Astrocyte (in vitro differentiated cells and primary cell): ENCODE results near the gene CREB5. TPM values are rescaled to one million over a fixed set of nuclear protein-coding genes. Genes with fewer than 3 reads are reported as not detected.

Source experiments
- DNase-seq: peaks from one replicate; pipeline ENCODE4 v3.0.0-alpha.2; 2010; ENCODE audit warnings: low read depth
- FAIRE-seq: peaks from 2 replicates; lab custom pipeline; 2011; peaks lifted over from hg19 to GRCh38; lab: Jason Lieb, UNC
- H2AFZ ChIP-seq: 2 replicates; pipeline ENCODE4 v1.6.0; 2012; ENCODE audit warnings: low read depth, low read length, inconsistent platforms
- H3K27ac ChIP-seq: 2 replicates; pipeline ENCODE4 v1.5.1; 2011; ENCODE audit warnings: low read depth, low read length, inconsistent platforms
- H3K27me3 ChIP-seq: 2 replicates; pipeline ENCODE4 v1.6.0; 2011; ENCODE audit warnings: low read length, inconsistent platforms; ENCODE audit not compliant: insufficient read depth
- H3K36me3 ChIP-seq: 2 replicates; pipeline ENCODE4 v1.5.1; 2011; ENCODE audit warnings: low read length, inconsistent platforms; ENCODE audit not compliant: insufficient read depth
- H3K4me1 ChIP-seq: 2 replicates; pipeline ENCODE4 v1.5.1; 2011; ENCODE audit warnings: low read length, inconsistent platforms; ENCODE audit not compliant: insufficient read depth
- H3K4me2 ChIP-seq: 2 replicates; pipeline ENCODE4 v1.6.0; 2012; ENCODE audit warnings: low read length, inconsistent platforms
- H3K4me3 ChIP-seq: 2 replicates; pipeline ENCODE4 v1.5.1; 2011; ENCODE audit warnings: low read depth, mild to moderate bottlenecking, low read length, inconsistent platforms; ENCODE audit not compliant: insufficient read depth
- H3K79me2 ChIP-seq: 2 replicates; pipeline ENCODE4 v1.6.0; 2012; ENCODE audit warnings: mild to moderate bottlenecking, low read length, inconsistent platforms; ENCODE audit not compliant: insufficient read depth
- H3K9ac ChIP-seq: 2 replicates; pipeline ENCODE4 v1.6.0; 2012; ENCODE audit warnings: mild to moderate bottlenecking, low read length, inconsistent platforms
- H3K9me3 ChIP-seq: 2 replicates; pipeline ENCODE4 v1.5.1; 2012; ENCODE audit warnings: low read depth, mild to moderate bottlenecking, low read length, inconsistent platforms; ENCODE audit not compliant: insufficient read depth
- H4K20me1 ChIP-seq: 2 replicates; pipeline ENCODE4 v1.6.0; 2012; ENCODE audit warnings: low read length, inconsistent platforms; ENCODE audit not compliant: insufficient read depth
- H3K27ac Mint-ChIP-seq: one replicate; pipeline ENCODE4 v1.8.0; 2021; ENCODE audit warnings: mild to moderate bottlenecking, mixed read lengths; ENCODE audit not compliant: unreplicated experiment
- H3K27me3 Mint-ChIP-seq: one replicate; pipeline ENCODE4 v1.8.0; 2021; ENCODE audit warnings: low read depth, mixed read lengths; ENCODE audit not compliant: unreplicated experiment
- H3K36me3 Mint-ChIP-seq: one replicate; pipeline ENCODE4 v1.8.0; 2021; ENCODE audit warnings: low read depth, mixed read lengths; ENCODE audit not compliant: unreplicated experiment
- H3K4me1 Mint-ChIP-seq: one replicate; pipeline ENCODE4 v1.8.0; 2021; ENCODE audit warnings: low read depth, mixed read lengths; ENCODE audit not compliant: unreplicated experiment
- H3K4me3 Mint-ChIP-seq: one replicate; pipeline ENCODE4 v1.8.0; 2021; ENCODE audit warnings: mild to moderate bottlenecking, moderate library complexity, mixed read lengths; ENCODE audit not compliant: unreplicated experiment
- H3K9me3 Mint-ChIP-seq: one replicate; pipeline ENCODE4 v1.8.0; 2021; ENCODE audit warnings: mild to moderate bottlenecking, mixed read lengths; ENCODE audit not compliant: unreplicated experiment
- CTCF ChIP-seq: IDR thresholded peaks from 2 replicates; pipeline ENCODE4 v1.5.1; 2011; ENCODE audit warnings: low read depth, mild to moderate bottlenecking, inconsistent platforms, low read length, moderate library complexity; ENCODE audit not compliant: insufficient read depth
- EZH2 ChIP-seq: IDR thresholded peaks from 2 replicates; pipeline ENCODE4 v1.6.1; 2012; ENCODE audit warnings: mild to moderate bottlenecking, low read length, inconsistent platforms; ENCODE audit not compliant: insufficient read depth
- total RNA-seq: library from RNA; stranded (reverse); gene quantifications from 2 replicates; pipeline ENCODE4 v1.2.1, GENCODE V29; 2021

CREB5 gene
- total RNA-seq, 1 donor from 2014 or later: 25.4 TPM

GRCh38 chr7:28378574-28379149 is 33.7 kb upstream of the CREB5 start:
- no peak overlapping the region for H3K4me3 ChIP-seq
- Mint-ChIP-seq H3K4me3 (no peak overlapping the region), H3K4me1 (no peaks in the 10 kb centered on the region), H3K36me3 (no peaks in the 10 kb centered on the region), H3K9me3 (peaks cover 2% of the 10 kb centered on the region), H3K27me3 (no peaks in the 10 kb centered on the region), H3K27ac (no peak overlapping the region)
- H2AFZ ChIP-seq: no peak overlapping the region
- no peak for DNase-seq
- TF ChIP-seq EZH2 (no peak), CTCF (no peak)
- H3K36me3 ChIP-seq: no peaks in the 10 kb centered on the region
- peaks cover 15% of the 10 kb centered on the region for H3K27me3 ChIP-seq
- H3K9ac ChIP-seq: no peak overlapping the region
- no peak overlapping the region for H3K4me2 ChIP-seq
- H3K79me2 ChIP-seq: no peaks in the 10 kb centered on the region
- H3K9me3 ChIP-seq: no peaks in the 10 kb centered on the region
- no peaks in the 10 kb centered on the region for H3K4me1 ChIP-seq
- H3K27ac ChIP-seq: no peak overlapping the region
- FAIRE-seq: no peak
- H4K20me1 ChIP-seq: no peaks in the 10 kb centered on the region

- H3K9me3 Mint-ChIP-seq: peaks cover 2% of the 10 kb centered on the region
These were observed 30.9 kb upstream of the CREB5 start for GRCh38 chr7:28381466-28381865.

More at GRCh38 chr7:28381466-28381865, 30.9 kb upstream of the CREB5 start:
- H4K20me1 ChIP-seq: no peaks in the 10 kb centered on the region
- H3K27me3 ChIP-seq: peaks cover 12% of the 10 kb centered on the region
- no peak overlapping the region for H2AFZ ChIP-seq
- H3K4me2 ChIP-seq: no peak overlapping the region
- no peak overlapping the region for H3K9ac ChIP-seq
- no peak overlapping the region for H3K4me3 ChIP-seq
- H3K9me3 ChIP-seq: no peaks in the 10 kb centered on the region
- H3K36me3 ChIP-seq: no peaks in the 10 kb centered on the region
- TF ChIP-seq CTCF: no peak
- no peak for TF ChIP-seq EZH2
- DNase-seq (peak; percentile 35), FAIRE-seq (no peak)
- Mint-ChIP-seq H3K27ac (no peak overlapping the region), H3K4me3 (no peak overlapping the region), H3K36me3 (no peaks in the 10 kb centered on the region), H3K4me1 (no peaks in the 10 kb centered on the region), H3K27me3 (no peaks in the 10 kb centered on the region)
- no peak overlapping the region for H3K27ac ChIP-seq
- H3K4me1 ChIP-seq: no peaks in the 10 kb centered on the region
- no peaks in the 10 kb centered on the region for H3K79me2 ChIP-seq
